GM21423 (cell line): ENCODE results near the gene ADAM15.

Experiments
- ATAC-seq: cut with Tn5 transposase; IDR thresholded peaks from one replicate; pipeline ENCODE4 v1.9.1; 2021; ENCODE audit warnings: mild to moderate bottlenecking, moderate library complexity; ENCODE audit not compliant: unreplicated experiment

The ADAM15 gene

DNA sequence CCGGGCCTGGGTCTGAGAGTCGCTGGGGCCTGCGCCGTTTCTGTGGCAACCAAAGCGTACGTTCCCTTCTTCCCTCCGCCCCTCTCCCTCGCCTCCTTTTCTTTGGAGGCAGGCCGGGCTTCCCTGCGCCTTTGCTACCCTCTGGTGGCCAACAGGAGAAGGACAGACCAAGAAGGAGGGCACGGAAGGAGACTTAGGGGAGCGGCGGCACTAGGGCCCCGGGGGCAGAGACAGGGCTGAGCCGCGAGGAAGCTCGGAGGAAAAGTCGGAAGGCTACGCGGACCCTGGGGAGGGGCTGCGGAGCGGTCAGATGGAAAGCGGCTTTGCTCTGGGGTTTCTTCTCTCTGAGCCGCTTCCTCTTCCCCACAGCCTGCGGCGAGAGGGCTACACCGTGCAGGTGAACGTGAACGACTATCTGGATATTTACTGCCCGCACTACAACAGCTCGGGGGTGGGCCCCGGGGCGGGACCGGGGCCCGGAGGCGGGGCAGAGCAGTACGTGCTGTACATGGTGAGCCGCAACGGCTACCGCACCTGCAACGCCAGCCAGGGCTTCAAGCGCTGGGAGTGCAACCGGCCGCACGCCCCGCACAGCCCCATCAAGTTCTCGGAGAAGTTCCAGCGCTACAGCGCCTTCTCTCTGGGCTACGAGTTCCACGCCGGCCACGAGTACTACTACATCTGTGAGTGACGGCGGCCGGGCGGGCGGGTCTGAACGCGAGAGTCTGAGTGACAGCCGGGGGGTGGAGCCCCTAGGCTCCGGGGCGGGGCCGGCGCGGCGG lies 33.8 kb downstream of the ADAM15 start:
- ATAC-seq = peak; percentile 68

DNA sequence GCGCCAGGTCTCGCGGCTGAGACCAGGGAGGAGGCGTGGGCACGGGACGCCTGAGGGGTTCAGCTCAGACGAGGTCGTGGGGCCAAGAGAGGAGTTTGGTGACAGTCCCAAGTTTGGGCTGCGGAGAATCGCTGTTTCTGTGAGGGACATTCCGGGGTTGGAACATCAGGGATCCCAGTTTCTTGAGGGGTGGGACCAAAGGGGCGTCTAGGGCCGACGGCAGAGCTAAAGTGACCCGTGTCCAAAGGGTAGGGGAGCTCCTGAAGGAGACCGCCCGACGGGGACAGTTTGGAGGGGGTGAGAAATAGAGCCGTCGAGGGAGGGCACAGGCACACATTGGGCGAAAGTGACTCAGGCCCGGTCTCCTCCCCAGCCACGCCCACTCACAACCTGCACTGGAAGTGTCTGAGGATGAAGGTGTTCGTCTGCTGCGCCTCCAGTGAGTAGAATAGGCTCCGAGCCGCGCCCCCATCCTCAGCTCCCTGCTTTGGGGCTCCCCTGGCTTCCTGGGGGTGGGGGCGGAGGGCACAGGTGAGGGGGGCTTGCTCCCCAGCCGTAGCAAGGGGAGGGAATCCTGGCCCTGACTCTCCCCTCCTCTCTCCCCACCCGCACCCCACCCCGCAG lies 34.5 kb downstream of the ADAM15 start:
- no peak for ATAC-seq

DNA sequence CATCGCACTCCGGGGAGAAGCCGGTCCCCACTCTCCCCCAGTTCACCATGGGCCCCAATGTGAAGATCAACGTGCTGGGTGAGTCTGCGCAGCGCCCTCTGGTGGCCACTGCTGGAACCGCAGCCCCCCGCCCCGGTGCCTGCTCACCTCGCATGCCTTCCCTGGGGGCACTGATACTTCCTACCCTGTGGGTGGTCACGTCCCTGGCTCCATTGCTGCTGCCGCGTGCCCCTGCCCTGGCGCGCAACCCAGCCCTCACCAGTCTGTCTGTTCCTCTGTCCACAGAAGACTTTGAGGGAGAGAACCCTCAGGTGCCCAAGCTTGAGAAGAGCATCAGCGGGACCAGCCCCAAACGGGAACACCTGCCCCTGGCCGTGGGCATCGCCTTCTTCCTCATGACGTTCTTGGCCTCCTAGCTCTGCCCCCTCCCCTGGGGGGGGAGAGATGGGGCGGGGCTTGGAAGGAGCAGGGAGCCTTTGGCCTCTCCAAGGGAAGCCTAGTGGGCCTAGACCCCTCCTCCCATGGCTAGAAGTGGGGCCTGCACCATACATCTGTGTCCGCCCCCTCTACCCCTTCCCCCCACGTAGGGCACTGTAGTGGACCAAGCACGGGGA lies 35.1 kb downstream of the ADAM15 start:
- ATAC-seq = no peak

GRCh38 chr1:155086856-155087535 lies 35.9 kb downstream of the ADAM15 start:
- ATAC-seq = no peak

DNA sequence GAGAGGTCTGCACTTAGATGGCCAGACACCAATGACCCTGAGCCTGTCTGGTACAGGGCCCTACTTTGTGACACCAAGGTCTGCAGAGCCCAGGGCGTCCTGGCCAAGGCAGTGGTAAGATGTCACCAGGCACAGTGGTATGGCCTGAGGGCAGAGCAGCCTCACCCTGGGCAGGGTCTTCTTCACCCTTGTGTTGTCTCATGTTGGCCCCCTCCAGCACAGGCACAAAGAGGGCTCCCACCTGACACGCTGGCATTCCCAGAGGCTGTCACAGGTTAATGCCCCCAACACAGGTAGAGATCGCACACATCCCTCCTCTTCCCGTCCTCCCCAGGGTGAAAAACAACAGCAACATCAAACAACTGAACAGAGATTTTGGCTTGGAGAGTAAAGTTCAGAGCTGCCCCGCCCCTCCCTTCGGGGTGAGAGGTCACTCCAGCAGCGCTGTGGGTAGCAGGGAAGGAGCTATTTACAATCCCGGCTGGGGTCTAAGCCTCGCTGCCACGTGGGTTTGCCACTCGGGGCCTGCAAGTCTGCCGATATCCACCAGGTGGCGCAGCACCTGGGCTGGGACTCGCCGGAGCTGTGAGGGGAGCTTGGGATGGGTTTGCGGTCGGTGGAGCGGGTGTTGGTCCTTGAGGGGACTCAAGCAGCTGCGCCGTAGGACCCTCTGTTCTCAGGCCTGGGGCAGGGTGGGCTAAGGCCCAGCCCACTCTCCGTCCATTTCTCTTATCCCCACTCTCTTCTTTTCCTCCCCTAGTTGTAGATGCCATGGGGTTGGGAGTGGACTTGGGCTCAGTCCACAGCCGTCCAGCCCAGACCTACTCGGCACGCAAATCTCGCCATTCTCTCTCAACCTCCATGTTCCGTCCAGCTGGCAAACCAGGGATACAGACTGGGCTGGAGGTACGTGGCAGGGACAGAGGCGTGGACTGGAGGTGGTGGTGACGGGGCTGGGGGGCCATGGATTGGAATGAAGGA lies 40.2 kb downstream of the ADAM15 start:
- no peak for ATAC-seq

DNA sequence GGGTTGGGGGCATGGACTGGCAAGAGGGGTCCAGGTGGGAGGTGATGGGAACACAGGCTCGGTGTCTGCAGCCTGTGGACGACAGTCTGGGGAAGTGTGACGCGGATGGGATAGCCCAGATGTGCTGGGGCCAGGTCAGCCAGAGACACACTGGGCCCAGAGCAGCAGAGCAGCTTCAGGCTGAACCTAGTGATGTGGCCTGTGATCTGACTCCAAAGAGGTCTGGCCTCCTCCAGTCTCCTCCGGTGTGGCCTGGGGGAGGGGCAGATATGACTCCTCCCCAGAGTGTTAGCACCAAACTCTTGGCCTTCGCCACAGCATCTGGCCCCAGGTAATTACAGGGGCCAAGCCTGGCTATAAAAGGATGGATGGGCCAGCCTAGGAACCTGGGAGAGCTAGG lies 41.0 kb downstream of the ADAM15 start:
- no peak for ATAC-seq

GRCh38 chr1:155092641-155093040 lies 41.5 kb downstream of the ADAM15 start:
- no peak for ATAC-seq

- ATAC-seq = no peak
These were observed 43.0 kb downstream of the ADAM15 start for GRCh38 chr1:155093911-155094621.

DNA sequence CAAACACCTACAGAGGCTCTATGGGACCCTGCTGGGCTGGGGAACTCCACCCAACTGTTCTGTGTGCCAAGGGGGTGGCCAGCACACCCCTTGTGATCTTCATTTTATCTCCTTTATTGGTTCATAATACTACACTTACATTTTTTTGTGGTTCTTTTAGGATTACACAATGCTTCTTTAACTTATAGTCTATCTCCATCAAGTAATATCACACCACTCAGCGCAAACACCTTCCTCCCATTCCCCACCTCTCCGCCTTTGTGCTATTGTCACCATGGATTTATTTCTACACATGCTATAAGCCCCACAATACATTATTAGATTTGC lies 43.5 kb downstream of the ADAM15 start:
- no peak for ATAC-seq

- no peak for ATAC-seq
These were observed 48.2 kb downstream of the ADAM15 start for GRCh38 chr1:155099331-155099730.

DNA sequence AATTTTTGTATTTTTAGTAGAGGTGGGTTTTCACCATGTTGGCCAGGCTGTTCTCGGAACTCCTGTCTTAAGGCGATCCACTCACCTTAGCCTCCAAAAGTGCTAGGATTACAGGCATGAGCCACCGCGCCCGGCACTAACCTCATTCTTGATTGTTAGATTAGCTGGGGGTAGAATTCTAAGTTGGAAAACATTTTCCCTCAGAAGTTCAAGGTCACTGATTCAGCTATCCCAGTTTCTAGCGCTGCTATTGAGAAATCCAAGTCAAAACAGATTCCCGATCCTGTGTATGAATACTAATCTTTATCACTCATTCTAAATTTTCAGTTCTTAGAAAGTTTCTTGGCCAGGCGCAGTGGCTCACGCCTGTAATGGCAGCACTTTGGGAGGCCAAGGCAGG lies 52.2 kb downstream of the ADAM15 start:
- no peak for ATAC-seq

DNA sequence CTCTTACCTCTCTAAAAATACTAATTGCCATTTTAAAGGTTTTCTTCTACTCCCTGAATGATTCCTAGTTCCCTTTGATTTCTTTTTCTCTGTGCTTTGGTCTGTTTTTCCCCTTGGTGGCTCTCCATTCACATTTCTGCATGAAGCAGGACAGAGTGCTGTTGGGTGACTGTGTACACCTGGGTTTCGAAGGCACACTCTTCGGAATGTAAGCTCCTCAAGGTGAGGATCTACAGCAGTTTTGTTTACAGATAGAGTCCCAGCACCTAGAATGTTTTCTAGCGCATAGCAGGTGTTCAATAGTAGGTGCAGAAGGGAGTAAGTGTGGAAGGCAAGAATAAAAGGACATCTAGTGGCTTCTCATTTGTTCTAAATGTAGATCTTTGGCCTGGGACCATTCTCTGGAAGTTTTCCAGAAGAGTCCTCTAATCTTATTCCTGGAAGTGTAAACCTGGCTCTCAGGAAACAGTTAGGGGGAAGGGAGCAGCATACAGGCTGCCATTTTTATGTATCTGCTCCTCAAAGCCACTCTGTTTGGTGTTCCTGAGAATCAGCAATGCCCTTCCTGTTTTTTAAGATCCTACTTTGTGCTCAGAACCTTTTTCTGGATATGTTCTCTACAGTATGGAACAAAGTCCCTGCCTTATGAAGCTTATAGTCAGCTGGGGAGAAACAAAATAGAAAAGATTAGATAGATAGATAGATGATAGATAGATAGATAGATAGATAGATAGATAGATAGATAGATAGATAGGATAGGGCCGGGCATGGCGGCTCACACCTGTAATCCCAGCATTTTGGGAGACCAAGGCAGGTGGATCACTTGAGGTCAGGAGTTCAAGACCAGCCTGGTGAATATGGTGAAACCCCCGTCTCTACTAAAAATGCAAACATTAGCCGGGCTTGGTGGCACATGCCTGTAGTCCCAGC lies 53.8 kb downstream of the ADAM15 start:
- ATAC-seq = no peak

GRCh38 chr1:155105604-155106011 lies 54.5 kb downstream of the ADAM15 start:
- no peak for ATAC-seq

DNA sequence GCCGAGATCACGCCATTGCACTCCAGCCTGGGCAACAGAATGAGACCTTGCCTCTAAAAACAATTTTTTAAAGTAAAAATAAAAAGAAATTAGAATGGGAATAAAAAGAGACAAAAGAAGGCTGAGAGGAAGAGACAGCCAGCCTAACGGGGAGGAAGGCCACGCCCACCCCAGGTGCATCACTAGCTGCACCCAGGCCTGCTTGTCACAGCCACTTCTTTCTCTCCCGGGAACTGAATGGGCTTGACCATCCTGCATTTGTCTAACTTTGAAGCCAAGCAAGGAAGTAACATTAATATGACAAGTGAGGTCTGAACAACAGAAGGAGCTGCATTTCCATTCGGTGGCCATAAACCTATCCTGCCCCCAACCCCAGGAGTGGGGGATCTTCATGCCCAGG lies 55.7 kb downstream of the ADAM15 start:
- ATAC-seq = no peak

DNA sequence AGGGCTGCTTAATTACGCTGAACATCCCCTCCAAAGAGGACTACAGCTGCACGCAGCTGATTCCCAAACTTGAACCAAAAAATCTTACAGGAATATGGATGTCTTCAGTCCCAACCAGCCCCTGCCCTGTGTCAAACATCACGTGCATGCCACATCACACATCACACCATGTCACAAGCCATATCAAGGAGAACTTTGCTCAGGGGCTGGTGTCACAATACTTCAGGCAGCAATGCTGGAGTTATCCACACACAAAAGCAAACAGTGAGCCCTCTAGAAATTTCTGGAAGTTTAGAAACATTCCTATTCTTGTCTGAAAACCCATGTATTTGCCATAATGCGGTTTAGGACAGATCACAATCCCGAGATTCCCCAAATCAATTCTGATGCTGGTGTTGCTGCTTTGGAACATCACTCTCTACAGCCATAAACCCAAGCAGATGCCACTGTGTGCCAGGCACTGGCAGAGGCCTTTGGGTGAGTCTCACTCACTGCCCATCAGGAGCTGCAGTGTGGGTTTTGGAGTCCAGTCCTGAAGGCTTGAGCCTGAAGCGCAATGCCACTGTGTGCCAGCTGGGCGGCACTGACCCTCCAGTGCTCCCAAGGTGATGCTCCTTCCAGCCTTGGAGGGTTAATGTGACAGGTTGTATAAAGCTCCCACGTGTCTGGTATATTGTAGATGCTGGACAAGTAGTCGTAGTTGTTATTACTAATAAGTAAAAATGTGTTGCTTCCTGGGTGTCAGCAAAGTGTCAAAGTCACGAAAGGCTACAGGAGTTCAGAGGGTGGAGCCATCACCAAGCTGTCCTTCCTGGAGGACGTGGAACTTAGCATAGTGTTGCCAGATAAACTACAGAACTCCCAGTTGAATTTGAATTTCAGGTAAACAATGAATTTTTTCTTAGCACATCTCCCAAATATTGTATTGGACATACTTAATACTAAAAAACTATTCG lies 56.5 kb downstream of the ADAM15 start:
- ATAC-seq = no peak

- ATAC-seq = no peak
These were observed 57.2 kb downstream of the ADAM15 start for GRCh38 chr1:155108296-155108695.

GRCh38 chr1:155110381-155110780 lies 59.3 kb downstream of the ADAM15 start:
- no peak for ATAC-seq

DNA sequence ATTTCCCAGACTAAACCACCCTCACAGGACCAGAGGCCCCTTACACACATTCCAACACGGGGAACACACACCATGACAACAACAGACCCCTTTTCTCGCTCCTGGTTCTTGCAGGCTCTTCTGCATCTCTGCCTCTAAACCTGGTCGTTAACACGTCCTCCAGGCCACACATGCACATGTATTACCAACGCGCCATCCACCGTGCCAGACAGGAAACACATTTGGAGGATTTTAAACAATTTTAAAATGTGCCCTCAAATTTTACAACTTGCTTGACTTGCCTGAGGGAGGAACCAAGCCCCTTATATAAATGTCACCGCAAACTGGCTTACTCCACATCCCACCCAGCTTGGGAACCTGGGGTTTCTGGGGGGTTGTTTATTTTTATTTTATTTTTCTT lies 59.7 kb downstream of the ADAM15 start:
- no peak for ATAC-seq
